Right lobe of liver (tissue), 4 donors: Measurements from ENCODE around the gene C1R.

Experiments
- POLR2A ChIP-seq: fragments of 450-650 bp; IDR thresholded peaks from one replicate; pipeline ENCODE4 v1.6.1; 2017; ENCODE audit warnings: antibody characterized with exemption, mild to moderate bottlenecking
- TF ChIP-seq, protein P1 (sequence below), 4 donors: fragments of 200-600 bp in 3 of 4; fragments of 450-650 bp in 1 of 4; IDR thresholded peaks; one replicate each; pipeline versions ENCODE4 v1.5.1 to v1.8.0; 2016 to 2022; ENCODE audit warnings: antibody characterized with exemption in 4 of 4, mild to moderate bottlenecking in 2 of 4
- donor health status: DM: no; HTN: no; CAD: no.
- donor health status: DM: no; HTN: no; CAD: no.
- donor health status: DM: no; HTN: yes; CAD: no.

- TF ChIP-seq, protein P1, sequence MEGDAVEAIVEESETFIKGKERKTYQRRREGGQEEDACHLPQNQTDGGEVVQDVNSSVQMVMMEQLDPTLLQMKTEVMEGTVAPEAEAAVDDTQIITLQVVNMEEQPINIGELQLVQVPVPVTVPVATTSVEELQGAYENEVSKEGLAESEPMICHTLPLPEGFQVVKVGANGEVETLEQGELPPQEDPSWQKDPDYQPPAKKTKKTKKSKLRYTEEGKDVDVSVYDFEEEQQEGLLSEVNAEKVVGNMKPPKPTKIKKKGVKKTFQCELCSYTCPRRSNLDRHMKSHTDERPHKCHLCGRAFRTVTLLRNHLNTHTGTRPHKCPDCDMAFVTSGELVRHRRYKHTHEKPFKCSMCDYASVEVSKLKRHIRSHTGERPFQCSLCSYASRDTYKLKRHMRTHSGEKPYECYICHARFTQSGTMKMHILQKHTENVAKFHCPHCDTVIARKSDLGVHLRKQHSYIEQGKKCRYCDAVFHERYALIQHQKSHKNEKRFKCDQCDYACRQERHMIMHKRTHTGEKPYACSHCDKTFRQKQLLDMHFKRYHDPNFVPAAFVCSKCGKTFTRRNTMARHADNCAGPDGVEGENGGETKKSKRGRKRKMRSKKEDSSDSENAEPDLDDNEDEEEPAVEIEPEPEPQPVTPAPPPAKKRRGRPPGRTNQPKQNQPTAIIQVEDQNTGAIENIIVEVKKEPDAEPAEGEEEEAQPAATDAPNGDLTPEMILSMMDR (IDR thresholded peaks at IDR 0.05) = no peak
- TF ChIP-seq POLR2A = no peak
These were observed 24.0 kb upstream of the C1R start for GRCh38 chr12:7116196-7116595.
